ENCODE data around the gene PKMYT1.
"Not testable (repeated sequence)": the region's sequence is repeated elsewhere in the genome, so short reads cannot be mapped to it uniquely, and the experiment has no call there.

PKMYT1 gene

GRCh38 chr16:2946649-2947048, 33.6 kb downstream of the PKMYT1 start:
- Histone ChIP-seq H3K9me3 (ENCODE audit: insufficient read depth, low read length) (no peaks in the 10 kb centered on the region), H3K4me3 (ENCODE audit: insufficient read depth, low read length, poor library complexity, severe bottlenecking) (no peak overlapping the region), H3K27ac (ENCODE audit: low read depth, low read length) (no peak overlapping the region), H3F3A (ENCODE audit: insufficient read depth) (no peaks in the 10 kb centered on the region), H3K79me2 (ENCODE audit: insufficient read depth, low read length) (no peaks in the 10 kb centered on the region), H2AFZ (ENCODE audit: low read depth, low read length, severe bottlenecking) (no peak overlapping the region), H4K20me1 (ENCODE audit: low read depth, low read length) (no peaks in the 10 kb centered on the region), H3K36me3 (ENCODE audit: low read length) (no peaks in the 10 kb centered on the region), H3K9me2 (replicated peaks; ENCODE audit: insufficient read depth, low read length) (no peaks in the 10 kb centered on the region), H3K4me2 (ENCODE audit: low read depth, low read length, poor library complexity, severe bottlenecking) (no peak overlapping the region), H3K9ac (ENCODE audit: low read length) (no peak overlapping the region), H3K27me3 (ENCODE audit: low read length) (no peaks in the 10 kb centered on the region)
- TF ChIP-seq EZH2phosphoT487 (conservative IDR thresholded peaks at IDR 0.05; ENCODE audit: low read length): no peak

DNA sequence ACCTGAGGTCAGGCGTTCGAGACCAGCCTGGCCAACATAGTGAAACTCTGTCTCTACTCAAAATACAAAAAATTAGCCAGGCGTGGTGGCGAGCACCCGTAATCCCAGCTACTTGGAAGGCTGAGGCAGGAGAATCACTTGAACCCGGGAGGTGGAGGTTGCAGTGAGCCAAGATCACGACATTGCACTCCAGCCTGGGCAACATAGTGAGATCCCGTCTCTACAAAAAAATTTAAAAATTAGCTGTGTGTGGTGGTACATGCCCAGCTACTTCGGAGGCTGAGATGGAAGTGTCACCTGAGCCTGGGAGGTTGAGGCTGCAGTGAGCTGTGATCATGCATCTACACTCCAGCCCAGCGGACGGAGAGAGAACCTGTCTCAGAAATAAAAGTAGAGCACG, 36.5 kb downstream of the PKMYT1 start:
- not testable (repeated sequence) for H3K9me3 ChIP-seq (ENCODE audit: insufficient read depth, low read length); H4K20me1 ChIP-seq (ENCODE audit: low read depth, low read length); H3K79me2 ChIP-seq (ENCODE audit: insufficient read depth, low read length); H3F3A ChIP-seq (ENCODE audit: insufficient read depth); H3K27ac ChIP-seq (ENCODE audit: low read depth, low read length); H3K36me3 ChIP-seq (ENCODE audit: low read length); H3K4me2 ChIP-seq (ENCODE audit: low read depth, low read length, poor library complexity, severe bottlenecking); H2AFZ ChIP-seq (ENCODE audit: low read depth, low read length, severe bottlenecking); H3K9me2 ChIP-seq (replicated peaks; ENCODE audit: insufficient read depth, low read length); H3K9ac ChIP-seq (ENCODE audit: low read length); H3K4me3 ChIP-seq (ENCODE audit: insufficient read depth, low read length, poor library complexity, severe bottlenecking); H3K27me3 ChIP-seq (ENCODE audit: low read length)

- H3K27ac ChIP-seq (ENCODE audit: low read depth, low read length): no peak overlapping the region
- TF ChIP-seq EZH2phosphoT487 (conservative IDR thresholded peaks at IDR 0.05; ENCODE audit: low read length): no peak
- TF ChIP-seq, protein P1, sequence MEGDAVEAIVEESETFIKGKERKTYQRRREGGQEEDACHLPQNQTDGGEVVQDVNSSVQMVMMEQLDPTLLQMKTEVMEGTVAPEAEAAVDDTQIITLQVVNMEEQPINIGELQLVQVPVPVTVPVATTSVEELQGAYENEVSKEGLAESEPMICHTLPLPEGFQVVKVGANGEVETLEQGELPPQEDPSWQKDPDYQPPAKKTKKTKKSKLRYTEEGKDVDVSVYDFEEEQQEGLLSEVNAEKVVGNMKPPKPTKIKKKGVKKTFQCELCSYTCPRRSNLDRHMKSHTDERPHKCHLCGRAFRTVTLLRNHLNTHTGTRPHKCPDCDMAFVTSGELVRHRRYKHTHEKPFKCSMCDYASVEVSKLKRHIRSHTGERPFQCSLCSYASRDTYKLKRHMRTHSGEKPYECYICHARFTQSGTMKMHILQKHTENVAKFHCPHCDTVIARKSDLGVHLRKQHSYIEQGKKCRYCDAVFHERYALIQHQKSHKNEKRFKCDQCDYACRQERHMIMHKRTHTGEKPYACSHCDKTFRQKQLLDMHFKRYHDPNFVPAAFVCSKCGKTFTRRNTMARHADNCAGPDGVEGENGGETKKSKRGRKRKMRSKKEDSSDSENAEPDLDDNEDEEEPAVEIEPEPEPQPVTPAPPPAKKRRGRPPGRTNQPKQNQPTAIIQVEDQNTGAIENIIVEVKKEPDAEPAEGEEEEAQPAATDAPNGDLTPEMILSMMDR (IDR thresholded peaks at IDR 0.05; ENCODE audit: insufficient read depth, low read length, poor library complexity, severe bottlenecking): no peak
- no peak overlapping the region for H3K4me2 ChIP-seq (ENCODE audit: low read depth, low read length, poor library complexity, severe bottlenecking)
- no peaks in the 10 kb centered on the region for H3K9me2 ChIP-seq (replicated peaks; ENCODE audit: insufficient read depth, low read length)
- H3K79me2 ChIP-seq (ENCODE audit: insufficient read depth, low read length): no peaks in the 10 kb centered on the region
- H3K9me3 ChIP-seq (ENCODE audit: insufficient read depth, low read length): no peaks in the 10 kb centered on the region
- H3K27me3 ChIP-seq (ENCODE audit: low read length): no peaks in the 10 kb centered on the region
- no peak overlapping the region for H3K9ac ChIP-seq (ENCODE audit: low read length)
- no peak overlapping the region for H2AFZ ChIP-seq (ENCODE audit: low read depth, low read length, severe bottlenecking)
- no peaks in the 10 kb centered on the region for H3K36me3 ChIP-seq (ENCODE audit: low read length)
- no peaks in the 10 kb centered on the region for H4K20me1 ChIP-seq (ENCODE audit: low read depth, low read length)
- no peaks in the 10 kb centered on the region for H3F3A ChIP-seq (ENCODE audit: insufficient read depth)
- no peak overlapping the region for H3K4me3 ChIP-seq (ENCODE audit: insufficient read depth, low read length, poor library complexity, severe bottlenecking)
Observed at GRCh38 chr16:2942045-2942444, 38.2 kb downstream of the PKMYT1 start.

DNA sequence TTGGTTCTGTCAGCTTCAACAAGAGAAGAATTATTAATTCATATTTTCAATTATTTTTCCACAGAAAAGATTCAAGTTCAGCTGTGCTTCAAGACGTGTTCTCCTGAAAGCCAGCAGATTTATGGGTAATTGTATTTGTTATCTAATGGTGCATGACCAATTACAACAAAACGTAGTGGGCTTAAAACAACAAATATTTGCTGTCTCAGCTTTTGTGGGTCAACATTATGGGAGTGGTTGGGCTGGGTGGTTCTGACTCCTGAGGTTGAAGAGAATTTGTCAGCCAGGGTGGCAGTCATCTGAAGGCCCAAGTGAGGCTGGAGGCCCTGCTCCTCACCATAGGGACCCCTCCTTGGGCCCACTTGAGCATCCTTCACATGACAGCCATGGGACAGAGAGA, 40.3 kb downstream of the PKMYT1 start:
- Histone ChIP-seq H3K9me2 (replicated peaks; ENCODE audit: insufficient read depth, low read length) (no peaks in the 10 kb centered on the region), H4K20me1 (ENCODE audit: low read depth, low read length) (no peaks in the 10 kb centered on the region), H3K9me3 (ENCODE audit: insufficient read depth, low read length) (no peaks in the 10 kb centered on the region), H3K4me3 (ENCODE audit: insufficient read depth, low read length, poor library complexity, severe bottlenecking) (no peak overlapping the region), H3K36me3 (ENCODE audit: low read length) (no peaks in the 10 kb centered on the region), H3K27ac (ENCODE audit: low read depth, low read length) (no peak overlapping the region), H3F3A (ENCODE audit: insufficient read depth) (no peaks in the 10 kb centered on the region), H3K9ac (ENCODE audit: low read length) (no peak overlapping the region), H3K4me2 (ENCODE audit: low read depth, low read length, poor library complexity, severe bottlenecking) (no peak overlapping the region), H3K27me3 (ENCODE audit: low read length) (no peaks in the 10 kb centered on the region), H3K79me2 (ENCODE audit: insufficient read depth, low read length) (no peaks in the 10 kb centered on the region), H2AFZ (ENCODE audit: low read depth, low read length, severe bottlenecking) (no peak overlapping the region)
- TF ChIP-seq, protein P1 (IDR thresholded peaks at IDR 0.05; ENCODE audit: insufficient read depth, low read length, poor library complexity, severe bottlenecking): no peak
- no peak for TF ChIP-seq EZH2phosphoT487 (conservative IDR thresholded peaks at IDR 0.05; ENCODE audit: low read length)
